ENCODE data around the gene ESPN. TPM values are rescaled to one million over a fixed set of nuclear protein-coding genes. Genes with fewer than 3 reads are reported as not detected.

ESPN gene
- total and polyA plus RNA-seq, 10 of the 15 experiments (the other 5 are each of a cell fraction or from before 2014, with no cell fraction given) = 0.18 to 0.71 (median 0.59) TPM; not detected in 7

DNA sequence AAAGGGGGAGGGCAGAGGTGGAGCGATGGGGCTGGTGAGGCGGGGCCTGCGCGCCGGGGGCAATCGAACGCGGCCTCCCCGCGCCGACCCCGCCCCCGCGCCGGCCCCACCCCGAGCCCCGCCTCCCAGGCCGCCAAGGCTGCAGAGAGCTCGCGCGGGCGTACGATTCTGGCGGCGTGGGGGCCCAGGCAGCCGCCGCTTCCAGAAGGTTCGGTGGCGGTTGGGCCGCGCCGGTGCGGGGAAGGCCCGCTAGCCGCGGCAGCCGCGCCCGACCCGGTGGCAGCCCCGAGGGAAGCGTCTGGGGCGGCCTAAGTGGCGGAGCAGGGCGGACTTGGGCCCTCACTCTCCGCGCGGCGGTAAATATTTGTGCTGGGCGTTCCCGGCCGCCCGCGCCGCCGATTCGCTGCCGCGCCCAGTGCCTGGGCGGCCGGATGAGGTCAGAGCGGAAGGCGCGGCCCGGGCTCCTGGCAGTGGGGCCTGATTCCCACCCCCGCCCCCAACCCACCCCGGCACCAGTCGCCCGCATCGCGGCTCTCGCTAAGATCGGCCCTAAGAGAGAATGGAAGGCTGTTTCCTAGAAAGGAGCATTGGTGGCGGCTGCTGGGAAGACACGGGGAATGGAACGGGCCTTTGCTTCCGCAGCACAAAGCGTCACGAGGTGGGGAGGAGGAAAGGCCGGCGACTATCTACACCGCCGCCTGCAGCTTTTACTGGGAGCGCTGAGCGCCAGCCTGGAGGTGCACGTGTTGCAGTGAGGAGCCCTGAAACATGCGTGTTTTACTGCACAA is 31.0 kb upstream of the ESPN start, which contains the start of gene ACOT7 (continued):
- TF ChIP-seq, protein P1, sequence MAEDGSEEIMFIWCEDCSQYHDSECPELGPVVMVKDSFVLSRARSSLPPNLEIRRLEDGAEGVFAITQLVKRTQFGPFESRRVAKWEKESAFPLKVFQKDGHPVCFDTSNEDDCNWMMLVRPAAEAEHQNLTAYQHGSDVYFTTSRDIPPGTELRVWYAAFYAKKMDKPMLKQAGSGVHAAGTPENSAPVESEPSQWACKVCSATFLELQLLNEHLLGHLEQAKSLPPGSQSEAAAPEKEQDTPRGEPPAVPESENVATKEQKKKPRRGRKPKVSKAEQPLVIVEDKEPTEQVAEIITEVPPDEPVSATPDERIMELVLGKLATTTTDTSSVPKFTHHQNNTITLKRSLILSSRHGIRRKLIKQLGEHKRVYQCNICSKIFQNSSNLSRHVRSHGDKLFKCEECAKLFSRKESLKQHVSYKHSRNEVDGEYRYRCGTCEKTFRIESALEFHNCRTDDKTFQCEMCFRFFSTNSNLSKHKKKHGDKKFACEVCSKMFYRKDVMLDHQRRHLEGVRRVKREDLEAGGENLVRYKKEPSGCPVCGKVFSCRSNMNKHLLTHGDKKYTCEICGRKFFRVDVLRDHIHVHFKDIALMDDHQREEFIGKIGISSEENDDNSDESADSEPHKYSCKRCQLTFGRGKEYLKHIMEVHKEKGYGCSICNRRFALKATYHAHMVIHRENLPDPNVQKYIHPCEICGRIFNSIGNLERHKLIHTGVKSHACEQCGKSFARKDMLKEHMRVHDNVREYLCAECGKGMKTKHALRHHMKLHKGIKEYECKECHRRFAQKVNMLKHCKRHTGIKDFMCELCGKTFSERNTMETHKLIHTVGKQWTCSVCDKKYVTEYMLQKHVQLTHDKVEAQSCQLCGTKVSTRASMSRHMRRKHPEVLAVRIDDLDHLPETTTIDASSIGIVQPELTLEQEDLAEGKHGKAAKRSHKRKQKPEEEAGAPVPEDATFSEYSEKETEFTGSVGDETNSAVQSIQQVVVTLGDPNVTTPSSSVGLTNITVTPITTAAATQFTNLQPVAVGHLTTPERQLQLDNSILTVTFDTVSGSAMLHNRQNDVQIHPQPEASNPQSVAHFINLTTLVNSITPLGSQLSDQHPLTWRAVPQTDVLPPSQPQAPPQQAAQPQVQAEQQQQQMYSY (CRISPR knock-in tag; IDR thresholded peaks at IDR 0.05) = no peak
- no peak for TF ChIP-seq KDM1A (IDR thresholded peaks at IDR 0.05; ENCODE audit: borderline replicate concordance)
- no peak for TF ChIP-seq NFIC (IDR thresholded peaks at IDR 0.05; ENCODE audit: low read depth, low read length)
- TF ChIP-seq CBX5 (IDR thresholded peaks at IDR 0.05; ENCODE audit: low read depth) = no peak
- TF ChIP-seq ASH2L (IDR thresholded peaks at IDR 0.05; ENCODE audit: borderline replicate concordance, low read depth) = no peak
- TF ChIP-seq DPF2 (IDR thresholded peaks at IDR 0.05) = peak; percentile 72; the same call in 1 of the 2 replicates
- peak; percentile 93 for TF ChIP-seq NKRF (conservative IDR thresholded peaks at IDR 0.05)
- peak; percentile 34; the same call in 1 of the 2 replicates for TF ChIP-seq EED (IDR thresholded peaks at IDR 0.05; ENCODE audit: low read depth)
- no peak for TF ChIP-seq SUZ12 (IDR thresholded peaks at IDR 0.05; ENCODE audit: unreplicated experiment)
- TF ChIP-seq E2F4 (IDR thresholded peaks at IDR 0.05; ENCODE audit: low read depth, low read length) = peak; percentile 61; the same call in 1 of the 2 replicates
- 0 out of 2 replicates have a peak, but pooled peaks have one; percentile 43 for TF ChIP-seq ZNF217 (IDR thresholded peaks at IDR 0.05)
- TF ChIP-seq, protein P2, sequence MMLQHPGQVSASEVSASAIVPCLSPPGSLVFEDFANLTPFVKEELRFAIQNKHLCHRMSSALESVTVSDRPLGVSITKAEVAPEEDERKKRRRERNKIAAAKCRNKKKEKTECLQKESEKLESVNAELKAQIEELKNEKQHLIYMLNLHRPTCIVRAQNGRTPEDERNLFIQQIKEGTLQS (IDR thresholded peaks at IDR 0.05; ENCODE audit: borderline replicate concordance, extremely low read depth, low read depth, low read length) = no peak
- no peak for TF ChIP-seq ZZZ3 (IDR thresholded peaks at IDR 0.05; ENCODE audit: control insufficient read depth, insufficient read length, low read depth)
- no peak for TF ChIP-seq EZH2 (IDR thresholded peaks at IDR 0.05; ENCODE audit: borderline replicate concordance, control insufficient read depth, low read depth, low read length)
- TF ChIP-seq SMARCA5 (IDR thresholded peaks at IDR 0.05) = peak; percentile 11; the same call in 1 of the 2 replicates
- 0 out of 2 replicates have a peak, but pooled peaks have one; percentile 53 for TF ChIP-seq STAT1 (conservative IDR thresholded peaks at IDR 0.05)
- no peak for TF ChIP-seq CBX3 (IDR thresholded peaks at IDR 0.05; ENCODE audit: borderline replicate concordance, low read depth)
- peak in 1 of 2 experiments; percentile 13; a peak in 1 of 4 replicates for TF ChIP-seq SRF (IDR thresholded peaks at IDR 0.05; ENCODE audit: low read depth in 2 of 2, low read length in 2 of 2)
- peak; percentile 34; the same call in 1 of the 2 replicates for TF ChIP-seq NBN (IDR thresholded peaks at IDR 0.05)
- TF ChIP-seq, protein P3, sequence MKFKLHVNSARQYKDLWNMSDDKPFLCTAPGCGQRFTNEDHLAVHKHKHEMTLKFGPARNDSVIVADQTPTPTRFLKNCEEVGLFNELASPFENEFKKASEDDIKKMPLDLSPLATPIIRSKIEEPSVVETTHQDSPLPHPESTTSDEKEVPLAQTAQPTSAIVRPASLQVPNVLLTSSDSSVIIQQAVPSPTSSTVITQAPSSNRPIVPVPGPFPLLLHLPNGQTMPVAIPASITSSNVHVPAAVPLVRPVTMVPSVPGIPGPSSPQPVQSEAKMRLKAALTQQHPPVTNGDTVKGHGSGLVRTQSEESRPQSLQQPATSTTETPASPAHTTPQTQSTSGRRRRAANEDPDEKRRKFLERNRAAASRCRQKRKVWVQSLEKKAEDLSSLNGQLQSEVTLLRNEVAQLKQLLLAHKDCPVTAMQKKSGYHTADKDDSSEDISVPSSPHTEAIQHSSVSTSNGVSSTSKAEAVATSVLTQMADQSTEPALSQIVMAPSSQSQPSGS (IDR thresholded peaks at IDR 0.05; ENCODE audit: low read length) = no peak
- TF ChIP-seq TCF12 (IDR thresholded peaks at IDR 0.05; ENCODE audit: low read depth, low read length) = no peak

Data from GM12878 (cell line).